Measurements from ENCODE around the gene DECR2.
"Not testable (repeated sequence)": the region's sequence is repeated elsewhere in the genome, so short reads cannot be mapped to it uniquely, and the experiment has no call there.

Gene DECR2, protein sequence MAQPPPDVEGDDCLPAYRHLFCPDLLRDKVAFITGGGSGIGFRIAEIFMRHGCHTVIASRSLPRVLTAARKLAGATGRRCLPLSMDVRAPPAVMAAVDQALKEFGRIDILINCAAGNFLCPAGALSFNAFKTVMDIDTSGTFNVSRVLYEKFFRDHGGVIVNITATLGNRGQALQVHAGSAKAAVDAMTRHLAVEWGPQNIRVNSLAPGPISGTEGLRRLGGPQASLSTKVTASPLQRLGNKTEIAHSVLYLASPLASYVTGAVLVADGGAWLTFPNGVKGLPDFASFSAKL

DNA sequence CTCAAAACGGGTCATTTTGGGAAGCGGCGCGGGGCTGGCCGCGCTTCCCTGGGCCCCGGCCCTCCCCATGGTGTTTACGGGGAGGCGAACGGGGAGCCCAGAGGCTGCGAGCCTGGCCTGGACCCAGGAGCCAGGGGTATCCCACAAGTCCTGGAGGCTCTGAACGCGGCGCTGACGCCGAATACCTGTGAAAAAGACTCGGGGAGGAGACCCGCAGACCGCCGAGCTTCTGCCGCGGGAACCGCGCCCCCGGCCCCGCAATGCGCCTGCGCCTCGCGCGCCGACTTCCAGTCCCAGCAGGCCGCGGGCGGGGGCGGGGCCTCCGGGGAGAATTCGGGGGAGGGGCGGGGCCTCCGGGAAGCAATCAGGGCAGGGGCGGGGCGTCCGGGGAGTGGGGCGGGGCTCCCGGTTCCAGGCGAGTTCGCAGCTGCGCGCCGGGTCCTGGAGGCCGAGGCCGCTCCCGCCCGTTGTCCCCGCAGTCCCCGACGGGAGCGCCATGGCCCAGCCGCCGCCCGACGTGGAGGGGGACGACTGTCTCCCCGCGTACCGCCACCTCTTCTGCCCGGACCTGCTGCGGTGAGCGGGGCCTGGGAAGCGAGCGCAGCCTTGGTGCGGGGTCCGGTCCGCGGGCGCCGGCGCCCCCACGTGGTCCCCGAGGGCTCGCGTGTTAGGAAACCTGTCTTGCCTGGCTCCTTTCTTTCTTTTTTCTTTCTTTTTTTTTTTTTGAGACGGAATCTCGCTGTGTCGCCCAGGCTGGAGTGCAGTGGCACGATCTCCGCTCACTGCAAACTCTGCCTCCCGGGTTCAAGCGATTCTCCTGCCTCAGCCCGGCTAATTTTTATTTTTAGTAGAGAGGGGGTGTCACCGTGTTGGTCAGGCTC is at the start of gene DECR2:
TSS of gene DECR2 (plus strand) at position 418 of the 881 bp plus-strand sequence. CDS start at position 497, 79 bp downstream.
- DNase-seq, result peak; percentile 53 to 89

DNA sequence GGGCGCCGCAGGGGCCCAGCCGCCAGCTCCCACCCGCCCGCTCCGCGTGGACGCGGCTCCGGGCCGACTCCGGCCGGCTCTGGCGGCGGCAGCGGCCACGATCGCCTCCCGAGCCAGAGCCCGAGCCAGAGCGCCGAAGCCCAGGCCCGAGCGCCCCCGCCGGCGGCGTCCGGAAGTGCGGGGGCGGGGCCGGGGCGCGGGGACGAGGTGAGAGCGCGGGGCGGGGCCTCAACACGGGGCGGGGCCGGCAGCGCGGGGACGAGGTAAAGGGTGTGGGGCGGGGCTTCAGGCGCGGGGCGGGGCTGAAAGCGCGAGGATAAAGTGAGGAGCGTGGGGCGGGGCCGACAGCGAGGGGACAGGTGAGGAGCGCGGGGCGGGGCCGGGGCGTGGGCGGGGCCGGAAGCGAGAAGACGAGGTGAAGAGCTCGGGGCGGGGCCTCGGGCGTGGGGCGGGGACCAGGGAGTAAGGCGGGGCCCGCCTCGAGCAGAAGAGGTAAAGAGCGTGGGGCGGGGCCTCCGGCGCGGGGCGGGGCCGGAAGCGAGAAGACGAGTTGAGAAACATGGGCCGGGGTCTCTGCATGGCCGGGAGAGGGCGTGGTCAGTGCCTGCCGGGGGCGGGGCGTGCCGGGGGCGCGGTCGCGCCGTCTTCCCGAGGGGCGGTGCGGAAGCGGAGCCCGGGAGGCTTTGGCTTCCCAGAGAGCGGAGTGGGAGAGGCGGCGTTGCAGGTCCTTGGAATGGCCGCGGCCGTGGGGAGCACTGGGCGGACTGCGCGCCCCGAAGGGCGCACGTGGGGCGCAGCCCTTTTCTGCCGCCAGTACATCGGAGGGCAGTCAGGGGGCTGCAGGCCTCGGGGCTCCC is 48.9 kb upstream of the DECR2 start, which contains the start of gene AXIN1:
TSS of gene AXIN1 (minus strand) at position 177 of the 857 bp plus-strand sequence. CDS start 5,698 bp downstream, outside the sequence.
- peak; percentile 79 to 98 for DNase-seq

DNA sequence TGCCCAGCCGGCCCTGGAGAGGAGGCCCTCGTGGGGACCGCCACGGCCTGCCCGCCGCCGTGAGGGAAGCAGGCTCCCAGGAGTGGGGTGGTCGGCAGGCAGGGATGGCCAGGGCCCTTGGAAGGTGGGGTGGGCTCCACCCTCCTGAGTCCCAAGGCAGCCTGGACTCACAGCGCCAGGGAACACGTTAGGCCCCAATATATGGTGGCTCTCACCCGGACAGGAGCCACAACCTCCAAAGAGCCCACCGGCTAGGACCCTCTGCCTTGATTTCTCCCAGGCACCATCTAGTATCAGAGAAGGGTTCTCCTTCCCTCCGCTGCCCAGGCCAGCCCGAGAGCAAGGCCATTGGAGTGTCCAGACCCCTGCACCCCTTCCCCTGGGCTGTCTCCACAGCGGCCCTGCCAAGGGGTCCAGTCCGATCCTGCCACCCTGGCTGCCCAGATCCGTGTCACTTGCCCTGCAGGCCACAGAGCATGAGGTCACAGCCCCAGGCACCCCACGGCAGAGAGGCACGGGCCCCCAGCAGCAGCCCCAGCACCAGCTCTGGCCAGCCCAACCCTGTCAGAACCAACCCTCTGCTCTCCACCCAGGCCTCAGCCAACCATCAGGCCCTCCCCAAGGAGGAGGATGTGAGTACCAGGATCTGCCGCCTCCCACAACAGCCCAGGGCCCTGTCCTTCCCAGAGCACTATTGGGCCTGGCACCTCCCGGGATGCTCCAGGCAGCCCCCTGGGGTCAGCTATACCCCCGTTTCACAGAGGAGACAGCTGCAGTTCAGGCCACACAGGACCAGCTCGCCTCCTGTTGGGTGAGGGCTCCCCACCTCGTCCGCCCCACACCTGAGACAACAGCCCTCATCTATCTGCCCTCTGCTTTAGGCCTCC is 48.0 kb upstream of the DECR2 start:
- DNase-seq, result no peak

DNA sequence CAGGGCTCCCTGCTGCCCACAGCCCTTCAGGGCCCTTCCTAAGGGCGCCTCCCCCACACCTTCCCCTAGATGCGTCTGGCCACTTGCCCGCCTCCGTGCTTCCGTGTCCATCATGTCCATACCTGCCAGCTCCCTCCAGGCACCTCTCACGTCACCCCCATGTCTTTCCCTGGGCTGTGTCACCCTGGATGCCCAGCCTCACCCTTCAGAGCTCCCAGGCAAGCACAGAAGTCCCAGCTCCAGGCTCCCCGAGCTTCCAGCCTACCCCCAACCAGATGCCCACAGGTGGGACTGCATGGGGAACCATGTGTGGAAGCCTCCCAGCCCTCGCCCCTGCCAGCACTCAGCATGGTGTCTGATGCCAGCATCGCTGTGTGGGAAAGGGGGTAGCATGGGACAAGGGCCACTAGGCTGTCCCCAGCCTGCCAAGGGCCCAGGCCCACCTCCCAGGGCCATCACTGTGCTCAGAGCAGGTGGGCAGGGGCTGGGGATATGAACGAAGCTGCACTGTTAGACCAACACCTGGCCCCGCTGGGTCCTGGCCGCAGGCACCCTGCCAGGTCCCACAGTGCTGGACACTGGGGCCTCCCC is 47.3 kb upstream of the DECR2 start:
- DNase-seq, result no peak

DNA sequence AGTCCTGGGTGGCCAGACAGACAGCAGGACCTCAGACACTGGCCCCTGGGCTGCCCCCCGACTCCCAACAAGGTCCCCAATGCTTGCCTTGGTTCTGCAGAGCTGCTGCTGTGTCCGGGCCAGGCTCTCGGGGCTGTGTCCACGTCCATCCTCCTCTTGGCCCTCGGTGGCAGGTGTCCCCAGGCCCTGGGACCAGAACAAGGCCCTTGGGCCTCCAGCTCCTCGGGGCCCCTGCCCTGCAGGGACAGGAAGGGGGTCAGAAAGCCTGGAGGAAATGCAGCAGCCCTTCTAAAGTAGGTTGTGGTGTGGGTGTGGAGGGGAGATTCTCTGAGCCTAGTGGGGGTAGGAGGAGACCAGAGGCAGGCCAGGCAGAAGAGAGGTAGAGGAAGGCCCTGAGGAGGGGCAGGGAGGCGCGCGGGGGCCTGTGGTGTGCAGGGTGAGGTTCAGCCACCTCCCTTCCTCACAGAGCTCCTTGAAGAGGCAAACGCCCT is 46.7 kb upstream of the DECR2 start:
- DNase-seq, result no peak

DNA sequence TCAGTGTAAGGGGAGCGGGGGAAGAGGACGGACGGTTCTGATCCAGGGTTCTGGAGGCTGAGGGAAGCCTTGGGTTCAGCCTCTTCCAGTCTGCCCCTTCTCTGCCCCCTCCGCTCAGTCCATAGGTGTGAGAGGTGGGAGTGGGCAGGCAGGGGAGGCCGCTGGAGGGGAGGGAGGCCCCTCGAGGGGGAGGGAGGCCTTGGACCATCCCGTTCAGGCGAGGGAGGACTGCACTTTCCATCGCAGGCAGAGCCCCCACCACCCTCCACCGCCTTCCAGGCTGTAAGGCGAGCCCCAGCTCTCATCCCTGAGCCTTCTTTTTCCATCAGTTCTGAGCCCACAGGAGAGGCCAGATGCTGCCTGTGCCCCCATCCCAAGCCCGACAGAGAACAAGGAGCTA is 44.9 kb upstream of the DECR2 start:
- DNase-seq, result no peak

DNA sequence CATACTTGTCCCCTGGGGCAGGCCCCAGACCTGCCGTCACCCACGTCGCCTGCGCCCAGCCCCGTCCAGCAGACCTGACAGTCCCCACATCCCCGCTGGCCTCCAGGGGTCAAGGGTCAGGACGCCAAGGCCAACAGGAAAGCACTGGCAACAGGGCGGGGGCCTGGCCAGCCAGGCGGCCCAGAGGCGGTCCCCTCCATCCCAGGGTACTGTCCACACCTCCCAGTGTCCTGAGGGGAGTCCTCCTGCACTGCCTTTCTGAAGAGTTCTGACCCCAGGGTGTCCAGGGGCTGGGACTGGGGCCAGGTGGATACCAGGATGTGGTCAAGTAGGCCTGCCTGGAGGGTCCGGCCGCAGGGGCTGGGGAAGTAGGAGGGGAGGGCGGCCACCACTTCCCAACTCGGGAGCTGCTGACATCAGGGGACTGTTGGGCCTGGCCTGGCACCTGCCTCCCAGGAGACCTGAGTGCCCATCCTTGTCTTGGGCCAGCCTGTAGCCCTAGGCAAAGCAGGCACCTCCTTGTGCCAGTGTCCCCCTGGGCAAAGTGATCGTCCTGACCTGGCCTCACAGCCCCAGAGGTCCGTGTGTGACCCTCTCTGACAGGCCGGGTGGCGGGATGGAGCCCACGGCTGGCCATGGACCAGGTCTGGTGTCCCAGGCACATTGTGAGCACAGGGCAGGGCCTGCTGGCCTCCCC is 42.5 kb upstream of the DECR2 start:
- no peak for DNase-seq

DNA sequence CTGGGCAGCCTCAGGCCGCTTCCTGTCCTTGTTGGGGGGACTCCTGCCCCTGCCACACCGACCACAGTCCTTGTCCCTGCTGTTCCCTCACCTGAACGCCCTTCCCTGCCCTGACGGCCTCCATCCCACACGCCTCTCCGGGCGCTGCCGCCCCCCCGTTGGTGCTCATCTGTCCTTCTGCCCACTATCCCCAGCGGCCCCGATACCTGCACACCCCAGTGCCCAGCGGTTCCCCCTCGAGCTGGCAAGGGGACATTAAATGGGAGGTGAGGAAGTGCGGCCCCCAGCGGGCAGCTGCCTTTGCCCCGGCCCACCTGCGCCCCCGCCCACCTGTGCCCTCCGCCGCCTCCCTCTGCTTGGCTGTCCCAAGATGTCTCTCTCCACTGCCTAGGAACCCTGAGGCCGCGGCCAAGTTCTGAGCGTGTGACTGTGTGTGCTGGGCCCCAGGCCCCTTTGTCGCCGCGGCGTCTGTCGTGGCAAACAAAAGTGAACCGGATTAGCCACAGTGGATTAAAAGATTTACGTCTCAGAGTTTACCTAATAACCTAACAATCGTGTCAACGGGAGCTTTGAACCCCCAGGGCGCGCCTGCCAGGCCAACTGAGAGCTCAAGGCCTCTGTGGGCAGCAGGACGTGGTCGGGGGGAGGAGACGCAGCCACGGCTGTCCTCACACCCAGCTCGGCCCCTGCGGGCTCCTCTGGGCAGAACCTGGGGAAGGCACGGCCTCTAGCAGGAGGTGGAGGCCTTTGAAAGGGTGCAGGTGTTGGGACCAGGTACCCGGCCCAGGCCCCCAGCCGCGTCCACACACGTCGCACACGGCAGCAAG is 41.6 kb upstream of the DECR2 start:
- DNase-seq, result no peak

DNA sequence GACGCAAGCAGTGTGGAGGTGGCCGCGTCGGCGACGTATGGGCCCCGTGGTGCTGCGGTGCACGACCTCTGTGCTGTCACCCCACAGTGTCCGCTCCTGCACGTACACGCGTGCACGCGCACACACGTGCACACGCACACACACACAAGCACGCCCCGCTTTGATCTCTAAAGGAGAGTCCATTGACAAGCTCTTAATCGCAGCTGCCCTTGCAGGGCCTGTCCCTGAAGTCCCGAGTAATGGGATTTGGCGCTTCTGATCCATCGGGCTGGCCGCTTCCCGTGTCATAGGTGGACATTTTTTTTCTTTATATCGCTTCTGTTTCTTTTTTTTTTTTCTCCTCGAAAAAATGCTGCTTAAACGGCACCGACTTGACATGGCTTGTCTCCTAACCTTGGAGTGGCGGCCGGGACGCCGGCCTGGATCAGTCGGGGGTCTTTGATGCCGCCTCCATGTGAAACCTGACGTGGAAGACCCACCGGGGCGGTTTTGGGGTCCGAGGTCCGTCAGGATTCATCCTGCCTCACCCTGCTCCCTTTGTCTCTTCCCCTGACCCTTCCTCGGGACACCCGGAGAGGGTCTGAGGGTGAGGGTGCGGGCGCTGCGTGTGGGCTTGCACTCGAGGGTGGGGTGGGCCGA is 40.9 kb upstream of the DECR2 start:
- no peak for DNase-seq

DNA sequence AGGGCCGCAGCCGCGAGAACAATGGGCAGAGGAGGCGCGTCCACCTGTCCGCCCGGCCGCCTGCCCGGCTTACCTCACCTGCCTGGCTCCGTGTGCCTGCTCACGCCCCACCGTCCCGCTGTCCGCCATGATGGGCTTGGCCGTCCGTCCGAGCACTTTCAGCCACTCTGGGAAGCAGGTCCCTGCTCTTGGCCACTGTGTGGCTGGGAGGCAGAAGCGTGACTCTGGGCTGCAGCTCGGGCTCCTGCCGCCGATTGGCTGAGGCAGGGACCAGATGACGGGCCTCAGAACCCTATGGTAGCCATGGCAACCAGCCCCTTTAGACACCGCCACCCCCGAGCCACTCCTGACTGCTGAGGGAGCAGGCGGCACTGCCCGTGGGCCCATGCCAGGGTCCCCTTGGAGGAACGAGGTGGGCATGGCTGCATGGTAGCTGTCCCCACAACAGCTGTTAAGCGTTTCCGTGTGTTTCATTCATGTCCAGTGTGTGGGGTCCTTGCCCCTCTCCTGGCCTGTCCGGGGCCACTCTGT is 40.3 kb upstream of the DECR2 start:
- DNase-seq, result no peak

DNA sequence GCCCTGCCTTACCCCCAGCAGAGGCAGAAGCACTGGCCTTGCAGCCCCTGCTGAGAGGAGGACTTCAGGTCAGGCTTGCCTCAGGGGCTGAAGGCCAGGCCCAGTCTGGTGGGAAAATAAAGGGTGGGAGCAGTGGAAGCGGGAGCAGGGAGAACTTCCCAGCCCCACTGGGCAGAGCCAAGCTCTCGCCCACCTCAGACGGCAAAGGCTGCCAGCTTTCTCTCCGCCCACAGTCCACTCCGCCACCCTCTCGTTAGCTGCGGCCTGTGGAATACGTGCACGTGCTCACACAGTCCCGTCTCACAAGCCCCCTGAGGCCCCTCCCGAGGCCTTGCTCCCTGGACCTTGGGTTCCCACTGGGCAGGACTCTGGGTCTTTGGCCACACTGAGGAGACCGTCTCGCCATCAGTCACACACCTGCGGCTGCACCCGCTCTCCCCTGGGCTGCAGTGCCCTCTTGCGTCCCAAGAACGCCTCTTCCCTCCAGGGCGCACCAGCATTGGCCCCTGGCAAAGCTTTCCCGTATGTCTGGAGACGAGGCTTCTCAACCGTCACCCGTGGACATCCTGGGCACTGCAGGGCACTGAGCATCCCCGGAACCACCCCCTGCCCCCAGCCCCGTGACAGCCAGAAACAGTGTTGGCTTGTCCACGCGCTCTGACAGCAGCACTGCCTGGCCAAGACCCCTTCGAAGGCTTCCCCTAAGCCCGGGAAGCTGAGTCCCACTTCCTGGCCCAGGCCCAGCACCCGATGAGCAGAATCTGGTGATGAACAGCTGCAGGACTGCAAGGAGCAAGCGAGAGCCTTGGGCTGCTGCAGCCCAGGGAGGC is 39.6 kb upstream of the DECR2 start:
- DNase-seq, result peak; percentile 63 to 89

DNA sequence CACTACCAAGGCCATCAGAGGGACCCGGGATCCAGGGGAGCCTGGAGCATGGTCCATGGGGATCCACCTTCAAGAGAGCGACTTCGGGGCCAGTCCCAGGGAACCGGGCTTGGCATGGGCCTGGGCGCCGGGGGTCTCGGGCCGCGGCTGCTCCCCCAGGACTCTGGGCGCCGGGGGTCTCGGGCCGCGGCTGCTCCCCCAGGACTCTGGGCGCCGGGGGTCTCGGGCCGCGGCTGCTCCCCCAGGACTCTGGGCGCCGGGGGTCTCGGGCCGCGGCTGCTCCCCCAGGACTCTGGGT is 39.0 kb upstream of the DECR2 start:
- not testable (repeated sequence) for DNase-seq

DNA sequence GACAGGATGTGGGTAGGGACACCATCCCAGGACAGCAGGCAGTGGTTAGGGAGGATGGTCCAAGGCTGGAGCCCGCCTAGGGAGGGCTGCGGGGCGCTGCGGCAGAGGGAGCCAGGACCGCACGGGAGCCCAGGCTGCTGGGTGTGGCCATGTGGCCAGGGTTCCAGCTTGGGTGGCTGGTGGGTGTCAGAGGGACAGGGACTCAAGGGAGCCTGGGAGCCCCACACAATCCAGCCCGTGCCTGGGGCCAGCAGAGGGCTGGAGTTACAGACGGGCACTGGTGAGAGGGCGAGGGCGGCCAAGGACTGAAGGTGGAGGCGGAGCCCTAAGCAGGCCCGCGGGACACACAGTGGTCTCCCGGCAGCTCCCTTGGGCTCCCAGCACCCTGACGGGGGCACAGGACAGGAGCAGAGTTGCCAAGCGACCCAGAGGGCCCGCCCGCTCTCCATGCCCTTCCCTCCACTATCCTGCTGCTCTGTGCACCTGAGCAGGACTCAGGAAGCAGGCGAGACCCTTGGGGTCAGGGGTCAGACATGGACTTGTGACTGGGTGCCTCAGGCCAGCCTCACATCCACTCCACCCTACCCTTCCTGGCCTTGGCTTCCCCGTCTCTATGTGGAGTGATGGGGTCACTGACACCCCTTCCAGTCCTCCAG is 38.4 kb upstream of the DECR2 start:
- DNase-seq, result no peak

DNA sequence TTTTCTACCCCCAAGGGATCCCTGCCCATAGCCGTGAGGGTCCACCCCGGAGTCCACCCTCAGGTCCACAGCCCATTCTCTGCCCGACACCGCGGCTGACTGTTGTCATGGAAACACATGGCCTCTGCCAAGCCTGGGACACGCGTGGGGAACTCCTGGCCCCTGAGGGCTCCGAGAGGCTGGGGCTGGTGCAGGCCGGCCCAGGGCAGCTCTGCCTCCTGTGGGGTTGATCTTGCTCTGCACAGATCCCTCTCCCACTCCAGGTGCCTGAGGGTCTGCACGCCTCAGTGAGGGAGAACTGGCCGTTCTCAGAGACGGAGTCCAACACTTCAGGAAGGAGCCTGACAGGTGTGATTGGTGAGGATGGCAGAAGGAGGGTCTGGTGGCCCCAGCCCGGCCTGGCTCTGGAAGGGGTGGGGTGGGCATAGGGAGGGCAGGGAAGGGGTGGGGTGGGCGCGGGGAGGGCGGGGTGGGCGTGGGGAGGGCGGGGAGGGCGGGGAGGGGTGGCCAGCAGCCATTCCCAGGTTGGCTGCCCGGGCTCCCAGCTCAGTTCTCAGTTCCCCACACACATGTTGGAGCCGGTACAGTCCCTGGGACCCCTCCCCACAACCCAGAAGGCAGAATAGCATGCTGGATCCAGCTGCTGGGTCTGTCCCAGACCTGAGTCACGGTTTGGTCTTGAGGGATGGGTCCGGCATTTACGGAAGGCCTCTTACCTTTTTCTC is 37.8 kb upstream of the DECR2 start:
- DNase-seq, result no peak

DNA sequence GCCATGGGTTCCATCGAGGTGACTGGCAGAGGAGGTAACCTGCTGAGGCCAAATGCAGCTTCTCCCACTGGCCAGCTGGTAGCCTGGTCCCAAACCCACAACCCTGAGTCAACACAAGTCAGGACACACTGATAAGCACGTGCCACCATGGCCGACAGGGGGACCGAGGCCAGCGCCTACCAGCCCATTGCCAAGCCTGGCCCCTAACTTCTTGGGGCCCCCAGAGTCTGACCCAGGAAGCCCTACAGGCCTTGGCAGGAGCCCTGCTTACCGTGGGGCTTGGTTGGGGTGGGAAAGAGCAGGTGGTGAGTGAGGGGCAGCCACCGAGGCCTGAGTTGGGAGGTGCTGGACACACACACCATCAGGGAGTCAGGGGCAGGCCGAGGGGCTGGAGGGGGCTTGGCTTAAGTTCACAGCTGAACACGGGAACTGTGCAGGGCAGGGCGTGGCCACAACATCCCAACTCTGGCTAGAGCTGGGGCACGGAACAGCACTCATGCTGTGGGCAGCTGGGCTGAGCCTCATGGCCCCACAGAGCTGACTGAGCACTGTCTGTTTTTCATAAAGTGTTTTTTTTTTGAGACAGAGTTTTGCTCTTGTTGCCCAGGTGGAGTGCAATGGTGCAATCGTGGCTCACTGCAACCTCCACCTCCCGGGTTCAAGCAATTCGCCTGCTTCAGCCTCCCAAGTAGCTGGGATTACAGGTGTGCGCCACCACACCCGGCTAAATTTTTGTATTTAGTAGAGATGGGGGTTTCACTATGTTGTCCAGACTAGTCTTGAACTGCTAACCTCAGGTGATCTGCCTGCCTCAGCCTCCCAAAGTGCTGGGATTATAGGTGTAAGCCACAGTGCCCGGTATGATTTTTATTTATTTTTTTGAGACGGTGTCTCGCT is 36.8 kb upstream of the DECR2 start:
- DNase-seq, result no peak

DNA sequence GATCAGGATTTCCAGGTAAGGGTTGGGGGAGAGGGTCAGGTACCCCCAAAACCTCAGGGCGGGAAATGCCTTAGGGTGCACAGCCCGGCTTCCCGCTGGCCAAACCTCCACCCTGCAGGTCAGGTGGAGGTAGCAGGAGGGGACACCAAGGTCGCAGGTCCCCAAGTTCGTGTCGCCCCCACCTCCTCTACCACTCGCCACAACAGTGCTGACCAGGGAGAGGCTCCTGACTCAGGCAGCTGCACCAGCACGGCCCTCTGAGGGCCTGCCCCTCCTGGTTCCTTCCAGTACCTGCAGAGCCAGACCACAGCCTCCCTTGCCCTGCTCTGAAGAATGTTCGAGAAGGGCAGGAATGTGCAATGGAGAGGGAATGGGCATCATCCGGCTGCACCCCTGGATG is 35.2 kb upstream of the DECR2 start:
- DNase-seq, result no peak

All from NCI-H526 (cell line).